NCI-H524 (cell line): Measurements from ENCODE around the gene OR8G1.
"Not testable (repeated sequence)": the region's sequence is repeated elsewhere in the genome, so short reads cannot be mapped to it uniquely, and the experiment has no call there.

ENCODE experiments used
- DNase-seq, 2 experiments: peaks; one replicate each; lab custom pipeline; 2025; lab: John Stamatoyannopoulos, UW

Gene OR8G1, protein sequence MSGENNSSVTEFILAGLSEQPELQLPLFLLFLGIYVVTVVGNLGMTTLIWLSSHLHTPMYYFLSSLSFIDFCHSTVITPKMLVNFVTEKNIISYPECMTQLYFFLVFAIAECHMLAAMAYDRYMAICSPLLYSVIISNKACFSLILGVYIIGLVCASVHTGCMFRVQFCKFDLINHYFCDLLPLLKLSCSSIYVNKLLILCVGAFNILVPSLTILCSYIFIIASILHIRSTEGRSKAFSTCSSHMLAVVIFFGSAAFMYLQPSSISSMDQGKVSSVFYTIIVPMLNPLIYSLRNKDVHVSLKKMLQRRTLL

GRCh38 chr11:124240621-124241397 is at the start of gene OR8G1:
OR8G1 (plus strand) TSS chr11:124241095; CDS start chr11:124249676, 8,581 bp downstream.
- no peak for DNase-seq

- peak in 1 of 2 experiments; percentile 9 for DNase-seq
These were observed 47.5 kb upstream of the OR8G1 start for GRCh38 chr11:124193221-124194010.

GRCh38 chr11:124194293-124195188 is 46.4 kb upstream of the OR8G1 start:
- DNase-seq = peak in 1 of 2 experiments; percentile 35

DNA sequence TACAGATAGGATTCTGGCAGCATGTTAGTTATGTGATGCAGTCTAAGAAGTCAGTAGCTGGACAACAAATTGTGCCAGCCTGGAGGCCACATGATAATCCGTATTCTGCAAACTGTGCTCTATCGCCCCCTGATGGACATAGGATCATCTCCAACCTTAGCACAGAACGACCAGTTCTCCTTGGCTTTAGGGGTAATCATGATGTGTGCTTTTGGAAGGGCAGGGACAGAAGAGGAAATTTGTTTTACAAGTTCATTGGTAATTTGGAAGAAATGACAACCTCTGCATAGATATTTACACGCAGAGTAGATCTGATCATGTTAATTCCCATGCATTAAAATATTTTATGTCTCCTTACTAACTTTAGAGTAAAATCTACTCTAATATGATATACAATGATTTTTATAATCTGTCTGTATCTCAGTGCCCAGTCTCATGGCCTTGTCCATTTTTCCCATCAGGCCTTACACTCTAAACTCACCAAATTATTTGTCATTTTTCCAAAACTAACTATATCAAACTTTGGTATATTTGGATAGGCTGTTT is 45.6 kb upstream of the OR8G1 start:
- peak; percentile 65 to 66 for DNase-seq

DNA sequence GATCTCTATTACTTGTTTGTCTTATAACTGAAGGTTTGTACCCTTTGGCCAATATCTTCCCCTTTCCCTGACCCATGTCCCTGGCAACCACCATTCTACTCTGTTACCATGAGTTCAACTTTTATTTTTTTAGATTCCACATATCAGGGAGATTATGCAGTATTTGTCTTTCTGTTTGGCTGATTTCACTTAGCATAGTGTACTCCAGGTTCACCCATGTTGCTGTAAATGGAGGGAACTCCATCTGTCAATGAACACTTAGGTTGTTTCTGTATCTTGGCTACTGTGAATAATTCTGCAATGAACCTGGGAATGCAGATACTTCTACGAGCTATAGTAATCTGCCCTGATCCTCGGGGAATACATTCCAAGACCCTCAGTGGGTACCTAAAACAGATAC is 42.9 kb upstream of the OR8G1 start:
- DNase-seq = no peak

DNA sequence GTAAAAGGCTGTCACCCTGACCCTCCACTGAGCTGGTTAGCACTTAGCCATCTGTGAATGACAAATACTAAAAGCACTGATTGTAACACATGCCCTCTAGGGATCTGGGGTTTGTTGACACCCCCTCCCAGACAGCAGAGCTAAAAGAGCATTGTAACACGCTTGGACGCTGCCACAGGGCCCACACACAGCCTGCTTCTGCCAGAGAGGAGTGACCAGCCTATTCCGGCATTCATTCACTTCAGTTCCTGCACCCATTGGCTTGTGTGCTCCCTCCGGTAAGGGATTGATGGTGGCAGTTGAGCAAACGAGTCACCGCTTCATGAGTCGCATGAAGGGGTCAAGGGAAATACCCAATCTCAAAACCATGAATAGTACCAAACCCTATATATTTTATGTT is 42.0 kb upstream of the OR8G1 start:
- no peak for DNase-seq

GRCh38 chr11:124199702-124200101 is 41.2 kb upstream of the OR8G1 start:
- DNase-seq = no peak

DNA sequence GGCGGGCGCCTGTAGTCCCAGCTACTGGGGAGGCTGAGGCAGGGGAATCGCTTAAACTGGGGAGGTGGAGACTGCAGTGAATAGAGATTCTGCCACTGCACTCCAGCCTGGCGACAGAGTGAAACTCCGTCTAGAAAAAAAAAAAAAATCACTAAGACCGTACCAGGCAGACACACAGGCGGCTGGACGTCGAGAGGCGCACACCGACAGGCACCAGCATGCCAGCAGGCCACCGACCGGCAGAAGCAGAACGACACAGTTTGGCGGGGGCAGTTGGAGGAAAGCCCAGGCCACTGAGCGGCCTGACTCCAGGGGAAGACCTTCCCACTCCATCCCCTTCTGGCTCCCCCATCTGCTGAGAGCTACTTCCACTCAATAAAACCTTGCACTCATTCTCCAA is 40.2 kb upstream of the OR8G1 start:
- DNase-seq = no peak

GRCh38 chr11:124202951-124203350 is 37.9 kb upstream of the OR8G1 start:
- DNase-seq = no peak

DNA sequence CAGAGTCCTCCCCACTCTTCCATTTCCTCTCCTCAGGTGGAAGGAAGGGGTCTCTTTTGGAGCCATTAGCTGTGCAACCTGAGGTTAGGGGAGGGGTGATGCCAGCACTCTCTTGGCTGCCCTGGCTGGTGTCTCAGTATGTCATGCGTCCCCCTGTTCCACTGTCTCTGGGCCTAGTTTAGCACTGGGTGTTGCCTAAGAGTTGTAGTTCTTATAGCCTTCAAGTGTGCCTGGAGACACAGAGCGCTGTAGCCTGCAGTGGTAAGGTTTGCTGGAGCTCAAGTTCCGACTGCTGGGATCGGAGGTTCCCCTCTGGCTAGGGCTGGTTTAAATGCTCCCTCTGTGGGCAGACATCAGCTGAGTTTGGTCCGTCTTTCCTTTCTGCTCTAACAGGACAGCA is 36.9 kb upstream of the OR8G1 start:
- DNase-seq = no peak

GRCh38 chr11:124207102-124207792 is 33.6 kb upstream of the OR8G1 start:
- DNase-seq = no peak

DNA sequence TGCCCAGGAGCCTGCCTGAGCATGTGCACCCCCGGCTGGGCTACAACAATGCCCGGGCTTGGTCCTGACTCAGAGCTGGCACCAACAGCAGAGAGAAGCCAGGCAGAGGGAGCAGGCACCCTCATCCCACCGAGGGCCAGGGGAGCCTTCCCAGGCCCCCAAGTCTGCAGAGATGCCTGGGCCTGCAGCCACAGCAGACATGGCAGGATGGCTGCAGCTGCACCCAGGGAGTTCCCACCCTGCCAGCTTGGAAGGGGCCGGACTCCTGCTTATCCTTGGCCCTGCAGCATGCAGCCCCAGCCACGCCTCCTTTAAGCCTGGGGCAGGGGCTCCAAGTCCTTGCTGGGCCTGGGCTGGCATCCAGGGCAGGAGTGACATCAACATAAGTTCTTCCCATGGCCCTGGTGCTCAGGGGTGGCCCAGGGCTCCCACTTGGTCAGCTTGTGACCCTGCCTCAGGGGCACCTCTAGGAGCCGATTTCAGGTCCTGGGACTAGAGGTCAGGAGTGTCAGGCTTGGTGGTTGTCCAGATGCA is 31.0 kb upstream of the OR8G1 start:
- no peak for DNase-seq

- DNase-seq = no peak
These were observed 30.5 kb upstream of the OR8G1 start for GRCh38 chr11:124210421-124210820.

DNA sequence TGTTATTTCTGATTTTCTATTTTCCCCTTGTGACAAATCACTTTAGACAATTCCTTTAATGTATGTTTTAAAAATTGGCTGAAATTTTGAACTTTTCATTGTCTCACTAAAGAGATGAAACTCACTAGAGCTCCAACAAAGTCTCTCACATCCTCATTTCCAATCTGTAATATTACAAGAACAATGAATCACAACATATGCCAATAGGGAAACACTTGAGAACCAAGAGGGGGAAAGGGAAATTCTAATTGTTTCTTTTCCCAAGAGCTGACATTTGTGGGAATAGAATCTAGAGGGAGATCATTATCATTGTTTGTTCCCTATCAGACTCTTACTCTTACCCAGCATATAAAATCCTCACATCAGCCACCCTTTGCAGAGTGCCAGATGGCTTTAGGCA is 29.6 kb upstream of the OR8G1 start:
- DNase-seq = peak in 1 of 2 experiments; percentile 43

DNA sequence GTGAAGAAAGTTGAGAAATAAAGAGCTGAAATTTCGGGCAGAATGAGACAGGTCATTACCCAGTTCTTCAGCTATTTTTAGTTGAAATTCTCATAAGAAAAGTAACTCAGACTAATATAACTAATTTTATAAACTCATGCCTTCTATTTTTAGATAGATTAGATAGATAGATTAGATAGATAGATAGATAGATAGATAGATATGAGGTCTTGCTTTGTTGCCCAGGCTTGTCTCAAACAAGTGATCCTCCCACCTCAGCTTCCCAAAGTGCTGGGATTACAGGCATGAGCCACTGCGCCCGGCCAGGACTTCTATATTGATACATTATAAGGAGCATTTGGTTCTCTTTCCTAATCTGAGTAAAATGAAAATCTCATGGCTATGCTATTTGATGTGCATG is 26.9 kb upstream of the OR8G1 start:
- no peak for DNase-seq

- DNase-seq = no peak
These were observed 21.8 kb upstream of the OR8G1 start for GRCh38 chr11:124219126-124219525.

GRCh38 chr11:124222407-124222806 is 18.5 kb upstream of the OR8G1 start:
- DNase-seq = no peak

DNA sequence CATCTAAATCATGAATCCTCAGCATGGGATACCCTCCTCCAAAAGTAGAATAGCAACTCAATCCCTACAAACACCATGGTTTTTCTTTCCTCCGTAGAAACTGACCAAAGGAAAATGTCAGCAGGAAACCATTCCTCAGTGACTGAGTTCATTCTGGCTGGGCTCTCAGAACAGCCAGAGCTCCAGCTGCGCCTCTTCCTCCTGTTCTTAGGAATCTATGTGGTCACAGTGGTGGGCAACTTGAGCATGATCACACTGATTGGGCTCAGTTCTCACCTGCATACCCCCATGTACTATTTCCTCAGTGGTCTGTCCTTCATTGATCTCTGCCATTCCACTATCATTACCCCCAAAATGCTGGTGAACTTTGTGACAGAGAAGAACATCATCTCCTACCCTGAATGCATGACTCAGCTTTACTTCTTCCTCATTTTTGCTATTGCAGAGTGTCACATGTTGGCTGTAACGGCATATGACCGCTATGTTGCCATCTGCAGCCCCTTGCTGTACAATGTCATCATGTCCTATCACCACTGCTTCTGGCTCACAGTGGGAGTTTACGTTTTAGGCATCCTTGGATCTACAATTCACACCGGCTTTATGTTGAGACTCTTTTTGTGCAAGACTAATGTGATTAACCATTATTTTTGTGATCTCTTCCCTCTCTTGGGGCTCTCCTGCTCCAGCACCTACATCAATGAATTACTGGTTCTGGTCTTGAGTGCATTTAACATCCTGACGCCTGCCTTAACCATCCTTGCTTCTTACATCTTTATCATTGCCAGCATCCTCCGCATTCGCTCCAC is 16.1 kb upstream of the OR8G1 start:
- DNase-seq = not testable (repeated sequence)

DNA sequence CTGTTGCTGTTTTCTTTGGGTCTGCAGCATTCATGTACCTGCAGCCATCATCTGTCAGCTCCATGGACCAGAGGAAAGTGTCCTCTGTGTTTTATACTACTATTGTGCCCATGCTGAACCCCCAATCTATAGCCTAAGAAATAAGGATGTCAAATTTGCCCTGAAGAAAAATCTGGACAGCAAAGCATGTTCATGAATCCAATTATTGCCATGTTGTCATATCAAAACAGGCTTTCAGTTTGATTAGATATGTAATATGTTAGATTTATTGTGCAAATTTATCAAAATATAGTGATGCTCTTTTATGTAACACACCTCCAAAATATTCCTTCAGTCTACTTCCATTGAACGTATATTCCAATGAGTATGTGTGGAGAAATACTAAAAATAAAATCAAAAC is 15.4 kb upstream of the OR8G1 start:
- no peak for DNase-seq

DNA sequence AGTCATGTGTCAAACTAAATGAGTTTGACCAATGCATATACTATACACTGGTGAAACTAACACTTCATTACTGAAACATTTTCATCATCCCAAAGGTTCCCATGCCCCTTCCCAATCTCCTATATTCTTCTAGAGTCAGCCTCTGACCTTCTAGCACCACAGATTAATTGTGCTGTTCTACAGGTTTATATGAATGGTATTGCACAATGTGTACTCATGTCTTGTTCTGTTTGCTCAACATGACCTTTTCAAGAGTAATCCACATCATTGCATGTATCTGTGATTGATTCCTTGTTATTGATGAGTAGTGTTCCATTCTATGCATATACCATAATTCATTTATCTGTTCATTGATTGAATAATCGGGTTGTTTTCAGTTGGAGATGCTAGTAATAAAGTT is 7.5 kb upstream of the OR8G1 start:
- DNase-seq = no peak
